Measurements from ENCODE around the gene BCL6B. TPM values are rescaled to one million over a fixed set of nuclear protein-coding genes. Genes with fewer than 3 reads are reported as not detected.

BCL6B gene
- total RNA-seq, 2 experiments from 2014 or later = not detected

- no peak for DNase-seq (ENCODE audit: low spot score)
- Histone ChIP-seq H3K79me2 (ENCODE audit: insufficient read depth, low read depth, low read length) (peaks cover 11% of the 10 kb centered on the region; the same call in 1 of the 2 replicates), H3K9me3 (ENCODE audit: low read length) (no peaks in the 10 kb centered on the region), H2AFZ (ENCODE audit: low read length) (no peak overlapping the region), H3K4me2 (ENCODE audit: low read length) (no peak overlapping the region), H3K4me3 (ENCODE audit: low read depth, low read length, poor library complexity, severe bottlenecking) (no peak overlapping the region), H3K4me1 (ENCODE audit: insufficient read depth, low read length, poor library complexity, severe bottlenecking) (peaks cover 21% of the 10 kb centered on the region), H3K9me2 (ENCODE audit: insufficient read depth, low read length) (no peaks in the 10 kb centered on the region), H3K27ac (ENCODE audit: low read depth, low read length, poor library complexity, severe bottlenecking) (no peak overlapping the region), H4K20me1 (ENCODE audit: insufficient read depth, low read length) (no peaks in the 10 kb centered on the region), H3K36me3 (ENCODE audit: insufficient read depth, low read length) (peaks cover 20% of the 10 kb centered on the region)
- intact Hi-C loops (cut with micrococcal nuclease; ENCODE audit: unreplicated experiment) = no loop called here
- no peak for TF ChIP-seq EZH2phosphoT487 (IDR thresholded peaks at IDR 0.05; ENCODE audit: borderline replicate concordance, low read depth, low read length)
- no peak for TF ChIP-seq CTCF (conservative IDR thresholded peaks at IDR 0.05; ENCODE audit: low read length)
- BruUV-seq (replicated peaks) = no TSS peak
- POLR2A ChIA-PET = interaction anchor here (1.5 kb wide), 1 partner anchor 18 kb away, joined by 4 read pairs; the partner anchor contains the start of gene SLC16A13
- CTCF ChIA-PET (ENCODE audit: unreplicated experiment) = no interaction called here
Measured at GRCh38 chr17:7017827-7018200, 5.0 kb upstream of the BCL6B start.

GRCh38 chr17:7018331-7018964 lies 4.4 kb upstream of the BCL6B start:
- Histone ChIP-seq H3K36me3 (ENCODE audit: insufficient read depth, low read length) (peaks cover 20% of the 10 kb centered on the region), H3K27ac (ENCODE audit: low read depth, low read length, poor library complexity, severe bottlenecking) (no peak overlapping the region), H3K9me3 (ENCODE audit: low read length) (no peaks in the 10 kb centered on the region), H3K4me3 (ENCODE audit: low read depth, low read length, poor library complexity, severe bottlenecking) (no peak overlapping the region), H2AFZ (ENCODE audit: low read length) (no peak overlapping the region), H3K79me2 (ENCODE audit: insufficient read depth, low read depth, low read length) (peaks cover 5% of the 10 kb centered on the region; the same call in 1 of the 2 replicates), H3K9me2 (ENCODE audit: insufficient read depth, low read length) (no peaks in the 10 kb centered on the region), H4K20me1 (ENCODE audit: insufficient read depth, low read length) (no peaks in the 10 kb centered on the region), H3K4me2 (ENCODE audit: low read length) (no peak overlapping the region), H3K4me1 (ENCODE audit: insufficient read depth, low read length, poor library complexity, severe bottlenecking) (peaks cover 21% of the 10 kb centered on the region)
- POLR2A ChIA-PET = interaction anchor here (0.6 to 1.5 kb wide), 2 partner anchors 17 to 31 kb away, joined by 4 to 5 read pairs; partner anchors contain the start of gene SLC16A13
- no peak for TF ChIP-seq EZH2phosphoT487 (IDR thresholded peaks at IDR 0.05; ENCODE audit: borderline replicate concordance, low read depth, low read length)
- TF ChIP-seq CTCF (conservative IDR thresholded peaks at IDR 0.05; ENCODE audit: low read length) = no peak
- DNase-seq (ENCODE audit: low spot score) = no peak
- CTCF ChIA-PET (ENCODE audit: unreplicated experiment) = no interaction called here
- intact Hi-C loops (cut with micrococcal nuclease; ENCODE audit: unreplicated experiment) = no loop called here
- BruUV-seq (replicated peaks) = no TSS peak

GRCh38 chr17:7019367-7019766 lies 3.5 kb upstream of the BCL6B start:
- Histone ChIP-seq H3K36me3 (ENCODE audit: insufficient read depth, low read length) (peaks cover 13% of the 10 kb centered on the region; the same call in 1 of the 2 replicates), H3K27ac (ENCODE audit: low read depth, low read length, poor library complexity, severe bottlenecking) (no peak overlapping the region), H3K9me2 (ENCODE audit: insufficient read depth, low read length) (no peaks in the 10 kb centered on the region), H3K4me3 (ENCODE audit: low read depth, low read length, poor library complexity, severe bottlenecking) (no peak overlapping the region), H3K4me2 (ENCODE audit: low read length) (no peak overlapping the region), H2AFZ (ENCODE audit: low read length) (no peak overlapping the region), H3K79me2 (ENCODE audit: insufficient read depth, low read depth, low read length) (no peaks in the 10 kb centered on the region), H3K9me3 (ENCODE audit: low read length) (no peaks in the 10 kb centered on the region), H3K4me1 (ENCODE audit: insufficient read depth, low read length, poor library complexity, severe bottlenecking) (peaks cover 21% of the 10 kb centered on the region), H4K20me1 (ENCODE audit: insufficient read depth, low read length) (no peaks in the 10 kb centered on the region)
- DNase-seq (ENCODE audit: low spot score) = no peak
- no TSS peak for BruUV-seq (replicated peaks)
- ChIA-PET CTCF (ENCODE audit: unreplicated experiment) (no interaction called here), POLR2A (no interaction called here)
- intact Hi-C loops (cut with micrococcal nuclease; ENCODE audit: unreplicated experiment) = no loop called here
- TF ChIP-seq CTCF (conservative IDR thresholded peaks at IDR 0.05; ENCODE audit: low read length) = no peak
- TF ChIP-seq EZH2phosphoT487 (IDR thresholded peaks at IDR 0.05; ENCODE audit: borderline replicate concordance, low read depth, low read length) = no peak
